GM21737 (cell line): ENCODE measurements around the gene SERPINA10.
"Not testable (repeated sequence)": the region's sequence is repeated elsewhere in the genome, so short reads cannot be mapped to it uniquely, and the experiment has no call there.

Experiments
- ATAC-seq: cut with Tn5 transposase; IDR thresholded peaks from one replicate; pipeline ENCODE4 v1.9.1; 2021; ENCODE audit warnings: mild to moderate bottlenecking, moderate library complexity; ENCODE audit not compliant: unreplicated experiment

SERPINA10 gene

GRCh38 chr14:94288610-94289465, 4.2 kb downstream of the SERPINA10 start:
- no peak for ATAC-seq

DNA sequence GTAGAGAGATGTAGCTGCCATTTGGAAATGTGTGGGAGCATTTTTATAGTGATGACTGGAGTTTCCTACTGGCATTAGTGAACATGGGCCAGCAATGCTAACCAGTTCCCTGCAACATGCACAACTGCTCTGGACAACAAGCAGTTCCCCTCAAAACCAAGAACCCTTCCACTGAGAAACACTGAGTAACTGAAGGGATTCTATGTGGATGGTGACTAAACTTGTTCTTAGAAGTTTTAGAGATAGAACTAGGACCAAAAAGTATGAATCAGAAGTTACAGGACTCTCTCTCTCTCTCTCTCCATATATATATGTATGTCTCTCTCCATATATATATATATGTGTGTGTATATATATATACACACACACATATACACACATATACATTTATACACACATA, 7.9 kb downstream of the SERPINA10 start:
- ATAC-seq = no peak

DNA sequence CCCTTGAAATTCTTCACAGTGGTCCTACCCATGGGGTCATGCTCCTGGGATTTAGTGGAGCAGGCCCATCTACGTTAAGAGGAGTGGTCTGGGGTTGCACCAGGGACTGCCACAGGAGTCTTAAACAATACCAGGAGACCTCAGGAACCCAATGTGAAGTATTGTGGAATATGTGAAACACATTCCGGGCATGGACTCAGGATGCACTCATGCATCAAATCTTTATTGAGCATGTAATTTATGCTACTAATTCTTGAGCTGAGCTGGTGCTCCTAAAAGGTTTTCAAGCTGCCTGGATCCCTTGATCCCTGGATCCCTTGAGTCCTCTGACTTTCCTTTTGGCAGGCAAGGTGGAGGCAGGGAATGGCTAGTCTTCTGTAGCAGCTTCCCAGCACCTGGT, 8.8 kb downstream of the SERPINA10 start:
- ATAC-seq = no peak

DNA sequence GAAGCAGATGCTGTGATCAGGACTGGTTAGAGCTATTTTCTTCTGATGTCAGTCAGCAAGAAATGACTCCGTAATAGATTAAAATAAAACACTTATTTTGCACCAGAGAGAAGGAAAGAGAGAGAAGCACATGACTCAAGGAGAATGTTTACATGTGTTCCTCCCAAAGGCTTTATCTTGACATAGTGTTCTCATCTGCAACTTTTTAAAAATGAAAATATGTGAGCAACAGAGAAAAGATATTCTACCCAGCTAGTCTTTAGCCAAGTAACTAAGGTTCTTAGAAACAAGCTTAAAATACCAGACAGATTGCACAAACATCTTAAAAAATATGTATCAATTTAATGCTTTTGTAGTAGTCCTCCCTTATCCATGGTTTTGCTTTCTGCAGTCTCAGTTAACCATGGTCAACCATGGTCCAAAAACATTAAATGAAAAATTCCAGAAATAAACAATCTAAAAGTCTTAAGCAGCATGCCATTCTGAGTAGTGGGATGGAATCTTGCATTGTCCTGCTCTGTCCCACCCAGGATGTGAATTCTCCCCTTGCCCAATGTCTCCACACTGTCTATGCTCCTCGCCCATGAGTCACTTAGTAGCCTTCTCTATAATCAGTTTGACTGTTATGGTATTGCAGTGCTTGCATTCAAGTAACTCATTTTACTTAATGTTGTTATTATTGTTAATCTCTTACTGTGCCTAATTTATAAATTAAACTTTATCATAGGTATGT, 9.9 kb downstream of the SERPINA10 start:
- ATAC-seq = no peak

DNA sequence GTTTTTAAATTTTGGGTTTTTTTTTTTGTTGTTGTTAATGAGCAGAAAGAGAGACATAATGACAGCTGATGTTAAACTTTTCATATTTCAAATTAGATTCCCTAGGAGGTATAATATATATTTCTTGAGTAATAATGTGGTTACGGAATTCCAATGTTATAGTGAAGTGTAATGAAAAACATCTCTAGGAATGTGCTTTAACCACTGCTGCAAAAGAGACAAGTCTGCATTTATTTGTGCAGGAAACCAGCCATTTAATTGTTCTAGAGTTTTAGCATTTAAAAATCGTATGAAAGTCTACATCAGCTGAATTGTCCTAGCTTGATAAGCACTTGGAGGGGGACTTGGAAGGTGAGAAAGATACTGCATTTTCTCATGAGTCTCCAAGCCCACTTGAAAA, 14.3 kb downstream of the SERPINA10 start:
- no peak for ATAC-seq

GRCh38 chr14:94276898-94277561, 16.0 kb downstream of the SERPINA10 start:
- ATAC-seq = not testable (repeated sequence)

DNA sequence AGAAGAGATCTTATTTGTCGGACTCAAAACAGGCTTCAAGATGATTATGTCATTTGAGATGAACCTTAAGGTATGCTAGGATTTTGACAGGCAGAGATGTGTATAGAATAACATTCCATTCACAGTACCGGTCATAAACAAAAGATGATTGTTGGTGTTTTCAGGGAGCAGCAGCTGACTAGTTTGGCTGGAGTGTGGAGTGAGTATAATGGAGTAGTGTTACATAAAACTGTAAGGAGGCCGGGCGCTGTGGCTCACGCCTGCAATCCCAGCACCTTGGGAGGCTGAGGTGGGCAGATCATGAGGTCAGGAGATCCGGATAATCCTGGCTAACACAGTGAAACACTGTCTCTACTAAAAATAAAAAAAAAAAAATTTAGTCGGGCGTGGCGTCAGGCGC, 23.9 kb downstream of the SERPINA10 start:
- ATAC-seq = no peak

DNA sequence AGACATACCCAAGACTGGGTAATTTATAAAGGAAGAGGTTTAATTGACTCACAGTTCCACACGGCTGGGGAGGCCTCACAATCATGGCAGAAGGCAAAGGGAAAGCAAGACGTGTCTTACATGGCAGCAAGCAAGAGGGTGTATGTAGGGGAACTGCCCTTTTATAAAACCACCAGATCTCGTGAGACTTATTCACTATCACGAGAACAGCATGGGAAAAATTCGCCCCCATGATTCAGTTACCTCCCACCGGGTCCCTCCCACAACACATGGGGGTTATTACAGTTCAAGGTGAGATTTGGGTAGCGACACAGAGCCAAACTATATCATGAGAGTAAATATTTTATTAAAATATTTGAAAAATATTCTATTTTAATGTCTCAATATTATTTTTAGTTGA, 24.5 kb downstream of the SERPINA10 start:
- ATAC-seq = not testable (repeated sequence)

DNA sequence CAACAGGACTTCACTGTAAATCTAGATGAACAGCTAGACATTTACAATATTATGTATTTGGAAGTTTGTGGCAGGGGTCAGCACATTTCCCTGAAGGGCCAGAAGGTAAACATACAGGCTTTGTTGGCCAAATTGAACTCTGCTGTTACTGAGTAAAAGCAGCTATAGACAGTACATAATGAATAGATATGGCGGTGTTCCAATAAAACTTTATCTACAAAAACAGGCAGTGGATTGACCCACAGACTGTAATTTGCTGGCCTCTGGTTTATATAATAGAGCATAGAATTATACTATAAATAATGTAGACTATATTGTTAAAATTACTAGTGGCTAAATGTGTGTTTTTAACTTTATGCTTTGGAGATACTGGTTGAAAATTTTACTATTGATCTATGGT, 25.7 kb downstream of the SERPINA10 start:
- no peak for ATAC-seq

DNA sequence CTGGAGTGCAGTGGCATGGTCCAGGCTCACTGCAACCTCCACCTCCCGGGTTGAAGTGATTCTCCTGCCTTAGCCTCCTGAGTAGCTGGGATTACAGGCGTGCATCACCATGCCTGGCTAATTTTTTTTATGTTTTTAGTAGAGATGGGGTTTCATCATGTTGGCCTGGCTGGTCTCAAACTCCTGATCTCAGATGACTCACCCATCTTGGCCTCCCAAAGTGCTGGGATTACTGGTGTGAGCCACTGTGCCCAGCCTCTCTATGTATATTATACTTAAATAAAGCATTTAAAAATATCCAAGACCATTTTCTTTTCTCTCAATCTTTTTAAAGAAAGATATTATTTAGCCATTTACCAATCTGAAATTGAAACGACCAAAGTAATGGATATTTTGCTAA, 28.9 kb downstream of the SERPINA10 start:
- ATAC-seq = not testable (repeated sequence)

DNA sequence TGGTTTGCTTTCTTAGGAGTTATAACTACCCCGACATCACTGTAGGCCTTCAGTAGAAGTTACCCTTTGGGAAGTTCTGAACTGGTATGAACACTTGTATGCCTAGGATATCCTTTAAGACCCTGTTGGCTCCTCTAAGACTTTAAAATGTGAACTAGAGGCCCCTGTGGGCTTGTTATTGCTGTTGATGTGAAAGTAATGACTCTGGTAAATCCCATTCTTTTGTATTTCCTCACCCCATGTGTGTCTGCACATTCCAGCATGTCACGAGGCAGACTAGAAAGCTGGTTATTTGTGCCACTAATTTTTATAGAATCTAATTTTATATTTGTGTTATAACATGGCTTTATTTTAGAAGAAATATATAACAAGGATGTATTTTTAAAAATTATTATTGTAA, 48.9 kb downstream of the SERPINA10 start:
- ATAC-seq = no peak

GRCh38 chr14:94239406-94239805, 53.7 kb downstream of the SERPINA10 start:
- no peak for ATAC-seq

GRCh38 chr14:94237983-94238382, 55.1 kb downstream of the SERPINA10 start:
- ATAC-seq = no peak

- no peak for ATAC-seq
Observed at GRCh38 chr14:94237046-94237445, 56.0 kb downstream of the SERPINA10 start.
